GM19023 (cell line): ENCODE data around the gene C2.
A peak's percentile ranks its signal among the peaks of the same experiment; 100 is the strongest.

Experiments used
- ATAC-seq: cut with Tn5 transposase; IDR thresholded peaks from one replicate; pipeline ENCODE4 v1.9.1; 2021; ENCODE audit warnings: mild to moderate bottlenecking, moderate library complexity; ENCODE audit not compliant: unreplicated experiment

The C2 gene

GRCh38 chr6:31952890-31953289, 25.4 kb downstream of the C2 start:
- ATAC-seq, result no peak

- ATAC-seq, result no peak
These were observed 27.0 kb downstream of the C2 start for GRCh38 chr6:31954511-31954910.

GRCh38 chr6:31956796-31957195, 29.3 kb downstream of the C2 start:
- no peak for ATAC-seq

GRCh38 chr6:31958412-31958740, 30.9 kb downstream of the C2 start:
- peak; percentile 4 for ATAC-seq

GRCh38 chr6:31958741-31959739, 31.5 kb downstream of the C2 start, which contains the start of the genes NELFE and SKIC2:
TSS of gene NELFE (minus strand) at chr6:31958971. CDS start at chr6:31958446, 525 bp downstream.
TSS of gene SKIC2 (plus strand) at chr6:31959175. CDS start at chr6:31959193, 18 bp downstream.
- peak; percentile 94 for ATAC-seq

- no peak for ATAC-seq
These were observed 34.1 kb downstream of the C2 start for GRCh38 chr6:31961616-31962015.

GRCh38 chr6:31963921-31964320, 36.4 kb downstream of the C2 start:
- ATAC-seq, result no peak

GRCh38 chr6:31965700-31966099, 38.2 kb downstream of the C2 start:
- no peak for ATAC-seq

GRCh38 chr6:31966506-31966905, 39.0 kb downstream of the C2 start:
- no peak for ATAC-seq

GRCh38 chr6:31966997-31967925, 39.7 kb downstream of the C2 start:
- no peak for ATAC-seq

- no peak for ATAC-seq
These were observed 40.4 kb downstream of the C2 start for GRCh38 chr6:31967926-31968320.

- no peak for ATAC-seq
These were observed 40.8 kb downstream of the C2 start for GRCh38 chr6:31968326-31968725.

GRCh38 chr6:31968791-31969711, 41.5 kb downstream of the C2 start:
- ATAC-seq, result no peak

GRCh38 chr6:31969712-31970603, 42.4 kb downstream of the C2 start:
- ATAC-seq, result no peak

- no peak for ATAC-seq
These were observed 43.2 kb downstream of the C2 start for GRCh38 chr6:31970604-31971271.

GRCh38 chr6:31971279-31971992, 43.9 kb downstream of the C2 start:
- no peak for ATAC-seq

- peak; percentile 93 for ATAC-seq
These were observed 44.6 kb downstream of the C2 start, which contains the start of gene DXO for GRCh38 chr6:31971993-31972708. TSS of gene DXO (minus strand) at chr6:31972138. CDS start at chr6:31971675, 463 bp downstream.
